B cell (primary cell): ENCODE results near the gene DCP2. TPM values are rescaled to one million over a fixed set of nuclear protein-coding genes. Genes with fewer than 3 reads are reported as not detected.

Experiments used
- ATAC-seq: fragments of 200-7000 bp; cut with Tn5 transposase; one replicate; pipeline ENCODE4 v1.10.0; 2021; ENCODE audit warnings: low read depth, mild to moderate bottlenecking, moderate number of reproducible peaks, moderate library complexity
- CTCF ChIA-PET: fragments of 350-600 bp; sonication (Branson Sonifier 250); formaldehyde crosslinking; loops from one replicate; lab custom pipeline; 2021; ENCODE audit warnings: antibody characterized with exemption, inconsistent platforms; lab: Charles Lee
- POLR2A ChIA-PET: fragments of 350-600 bp; sonication (Branson Sonifier 250); formaldehyde crosslinking; loops from one replicate; lab custom pipeline; 2021; ENCODE audit warnings: antibody characterized with exemption; lab: Charles Lee
- DNase-seq: peaks from one replicate; pipeline ENCODE4 v3.0.0; 2013
- H2AFZ ChIP-seq: 2 replicates; pipeline ENCODE4 v1.6.1; 2012; ENCODE audit warnings: mild to moderate bottlenecking, low read depth, low read length; ENCODE audit not compliant: insufficient read depth, poor library complexity, severe bottlenecking
- H3K27ac ChIP-seq, 2 donors: 1 replicate in 1 of 2; 2 replicates in 1 of 2; pipeline ENCODE4 v1.5.1; 2012 to 2013; ENCODE audit warnings: low read length in 2 of 2, mild to moderate bottlenecking in 2 of 2, moderate library complexity in 1 of 2
- H3K27me3 ChIP-seq, 4 experiments: fragments of 200-600 bp in 1 of 4; sonication (generic) in 1 of 4; replicated peaks in 1 of 4; 1 replicate in 2 of 4; 2 replicates in 2 of 4; pipeline versions ENCODE4 v1.6.1 to v1.7.0; 2013 to 2016; ENCODE audit warnings: low read length in 3 of 4, mild to moderate bottlenecking in 2 of 4, mixed read lengths in 1 of 4, moderate library complexity in 1 of 4; ENCODE audit not compliant: insufficient read depth in 4 of 4, control insufficient read depth in 3 of 4; ENCODE audit errors: control extremely low read depth in 1 of 4
- H3K36me3 ChIP-seq, 2 experiments: replicated peaks in 1 of 2; 1 replicate in 1 of 2; 2 replicates in 1 of 2; pipeline versions ENCODE4 v1.6.1 to v1.7.1; 2013; ENCODE audit warnings: low read length in 1 of 2; ENCODE audit not compliant: insufficient read depth in 2 of 2, control insufficient read depth in 1 of 2; ENCODE audit errors: control extremely low read depth in 1 of 2, extremely low read depth in 1 of 2
- H3K4me1 ChIP-seq, 2 donors: fragments of 200-600 bp in 1 of 2; sonication (generic) in 1 of 2; 1 replicate in 1 of 2; 2 replicates in 1 of 2; pipeline versions ENCODE4 v1.5.1 to v1.6.1; 2013 to 2017; ENCODE audit warnings: low read length in 2 of 2; ENCODE audit not compliant: control insufficient read depth in 2 of 2, insufficient read depth in 2 of 2
- H3K4me2 ChIP-seq: replicated peaks from 2 replicates; pipeline ENCODE3; 2012; ENCODE audit warnings: mild to moderate bottlenecking, low read depth, low read length; ENCODE audit not compliant: poor library complexity, severe bottlenecking
- H3K4me3 ChIP-seq, 5 experiments: fragments of 200-600 bp in 1 of 5; sonication (generic) in 1 of 5; 1 replicate in 3 of 5; 2 replicates in 2 of 5; pipeline versions ENCODE4 v1.5.1 to v1.7.0; 2011 to 2016; ENCODE audit warnings: low read length in 4 of 5, mild to moderate bottlenecking in 4 of 5, low read depth in 2 of 5, control low read depth in 1 of 5, moderate library complexity in 1 of 5; ENCODE audit not compliant: insufficient read depth in 1 of 5; ENCODE audit errors: control extremely low read depth in 1 of 5, extremely low read depth in 1 of 5
- H3K79me2 ChIP-seq: fragments of 200-600 bp; sonication (generic); one replicate; pipeline ENCODE4 v1.6.0; 2016; ENCODE audit warnings: low read length; ENCODE audit not compliant: control insufficient read depth, insufficient read depth
- H3K9ac ChIP-seq: fragments of 200-600 bp; sonication (generic); 2 replicates; pipeline ENCODE4 v1.6.1; 2017; ENCODE audit warnings: mild to moderate bottlenecking, low read length, moderate library complexity
- H3K9me3 ChIP-seq, 3 donors: one replicate each; pipeline versions ENCODE4 v1.6.1 to v1.7.1; 2013; ENCODE audit warnings: low read length in 2 of 3; ENCODE audit not compliant: control insufficient read depth in 2 of 3, insufficient read depth in 1 of 3; ENCODE audit errors: control extremely low read depth in 1 of 3
- H4K20me1 ChIP-seq: 2 replicates; pipeline ENCODE4 v1.6.0; 2012; ENCODE audit warnings: mild to moderate bottlenecking, low read length; ENCODE audit not compliant: insufficient read depth, control insufficient read depth, poor library complexity, severe bottlenecking
- H3K27ac Mint-ChIP-seq: one replicate; pipeline ENCODE4 v1.8.0; 2021; ENCODE audit warnings: mixed read lengths
- H3K27me3 Mint-ChIP-seq: one replicate; pipeline ENCODE4 v1.8.0; 2021; ENCODE audit warnings: mixed read lengths
- H3K4me1 Mint-ChIP-seq: one replicate; pipeline ENCODE4 v1.8.0; 2021; ENCODE audit warnings: mixed read lengths
- H3K4me3 Mint-ChIP-seq: one replicate; pipeline ENCODE4 v1.8.0; 2021; ENCODE audit warnings: mixed read lengths
- H3K9me3 Mint-ChIP-seq: one replicate; pipeline ENCODE4 v1.8.0; 2022; ENCODE audit warnings: mixed read lengths; ENCODE audit not compliant: insufficient read depth
- EZH2 ChIP-seq: IDR thresholded peaks from 2 replicates; pipeline ENCODE4 v1.6.1; 2012; ENCODE audit warnings: borderline replicate concordance, low read depth, mild to moderate bottlenecking, moderate library complexity, low read length; ENCODE audit not compliant: insufficient read depth, poor library complexity, severe bottlenecking
- WGBS: methylation state at CpG from one replicate; pipeline ENCODE4 v1.1.5; 2013; ENCODE audit warnings: missing lambda C conversion rate; ENCODE audit not compliant: insufficient coverage; 5-methylcytosine and 5-hydroxymethylcytosine counted together
- intact Hi-C: fragments of 100-400 bp; cut with micrococcal nuclease; formaldehyde crosslinking; loops from one replicate; pipeline ENCODE4 v1.10.0; 2022
- polyA plus RNA-seq: library from polyadenylated mRNA; depleted of rRNA; stranded (reverse); fragments of >200 nt; gene quantifications from 2 replicates; pipeline ENCODE4 v1.2.3, GENCODE V29; 2012
- total RNA-seq, 2 donors: library from RNA; stranded (reverse); fragments of 120-200 nt in 1 of 2; gene quantifications; 1 replicate in 1 of 2; 2 replicates in 1 of 2; pipeline versions ENCODE4 v1.2.3 to v1.2.4, GENCODE V29; 2013 to 2022
- TF ChIP-seq, protein P1 (sequence below): fragments of 200-600 bp; IDR thresholded peaks from one replicate; pipeline ENCODE4 v1.8.0; 2022; ENCODE audit warnings: antibody characterized with exemption, mild to moderate bottlenecking

Gene DCP2
- total and polyA plus RNA-seq, 2 donors (not counting 1 experiment from before 2014, with no cell fraction given), result 17.9 to 73.1 TPM

DNA sequence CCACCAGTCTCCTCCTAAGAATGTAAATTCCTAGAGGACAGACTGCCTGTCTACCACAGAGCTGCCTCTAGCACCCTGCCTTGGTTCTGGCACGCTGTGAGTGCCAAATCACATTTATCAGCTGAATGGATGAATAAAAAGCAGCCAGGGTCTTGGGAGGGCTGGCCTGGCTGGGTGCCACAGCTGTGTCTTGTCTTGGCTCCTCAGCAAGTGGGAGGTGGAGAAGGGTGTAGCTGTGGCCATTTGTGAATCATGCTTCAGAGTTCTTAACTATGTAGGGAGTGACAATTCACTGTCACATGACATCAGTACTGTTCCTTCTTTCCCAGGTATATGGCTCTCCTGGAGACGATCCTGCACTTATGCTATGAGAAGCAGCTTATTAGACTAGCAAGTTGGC, 70.6 kb downstream of the DCP2 start:
- Histone ChIP-seq H3K36me3 (no peaks in the 10 kb centered on the region), H3K9me3 (no peaks in the 10 kb centered on the region), H3K4me3 (no peak overlapping the region), H3K4me1 (peaks cover 13 to 18% of the 10 kb centered on the region in 2 donors), H3K9ac (no peak overlapping the region), H3K4me2 (peak overlapping the region; percentile 67), H4K20me1 (no peaks in the 10 kb centered on the region), H3K27me3 (no peaks in the 10 kb centered on the region), H3K79me2 (no peaks in the 10 kb centered on the region), H3K27ac (no peak overlapping the region), H2AFZ (no peak overlapping the region)
- Mint-ChIP-seq H3K27ac (no peak overlapping the region), H3K4me3 (peak overlapping the region; percentile 87), H3K9me3 (no peaks in the 10 kb centered on the region), H3K27me3 (no peaks in the 10 kb centered on the region), H3K4me1 (peaks cover 15% of the 10 kb centered on the region)
- TF ChIP-seq EZH2, result no peak
- TF ChIP-seq, protein P1, sequence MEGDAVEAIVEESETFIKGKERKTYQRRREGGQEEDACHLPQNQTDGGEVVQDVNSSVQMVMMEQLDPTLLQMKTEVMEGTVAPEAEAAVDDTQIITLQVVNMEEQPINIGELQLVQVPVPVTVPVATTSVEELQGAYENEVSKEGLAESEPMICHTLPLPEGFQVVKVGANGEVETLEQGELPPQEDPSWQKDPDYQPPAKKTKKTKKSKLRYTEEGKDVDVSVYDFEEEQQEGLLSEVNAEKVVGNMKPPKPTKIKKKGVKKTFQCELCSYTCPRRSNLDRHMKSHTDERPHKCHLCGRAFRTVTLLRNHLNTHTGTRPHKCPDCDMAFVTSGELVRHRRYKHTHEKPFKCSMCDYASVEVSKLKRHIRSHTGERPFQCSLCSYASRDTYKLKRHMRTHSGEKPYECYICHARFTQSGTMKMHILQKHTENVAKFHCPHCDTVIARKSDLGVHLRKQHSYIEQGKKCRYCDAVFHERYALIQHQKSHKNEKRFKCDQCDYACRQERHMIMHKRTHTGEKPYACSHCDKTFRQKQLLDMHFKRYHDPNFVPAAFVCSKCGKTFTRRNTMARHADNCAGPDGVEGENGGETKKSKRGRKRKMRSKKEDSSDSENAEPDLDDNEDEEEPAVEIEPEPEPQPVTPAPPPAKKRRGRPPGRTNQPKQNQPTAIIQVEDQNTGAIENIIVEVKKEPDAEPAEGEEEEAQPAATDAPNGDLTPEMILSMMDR, result no peak
- ChIA-PET CTCF (no interaction called here), POLR2A (no interaction called here)
- ATAC-seq (no peak), DNase-seq (no peak)
- 92% methylated on average over 1 of the region's 2 CpGs for WGBS
- intact Hi-C loops, result no loop called here

DNA sequence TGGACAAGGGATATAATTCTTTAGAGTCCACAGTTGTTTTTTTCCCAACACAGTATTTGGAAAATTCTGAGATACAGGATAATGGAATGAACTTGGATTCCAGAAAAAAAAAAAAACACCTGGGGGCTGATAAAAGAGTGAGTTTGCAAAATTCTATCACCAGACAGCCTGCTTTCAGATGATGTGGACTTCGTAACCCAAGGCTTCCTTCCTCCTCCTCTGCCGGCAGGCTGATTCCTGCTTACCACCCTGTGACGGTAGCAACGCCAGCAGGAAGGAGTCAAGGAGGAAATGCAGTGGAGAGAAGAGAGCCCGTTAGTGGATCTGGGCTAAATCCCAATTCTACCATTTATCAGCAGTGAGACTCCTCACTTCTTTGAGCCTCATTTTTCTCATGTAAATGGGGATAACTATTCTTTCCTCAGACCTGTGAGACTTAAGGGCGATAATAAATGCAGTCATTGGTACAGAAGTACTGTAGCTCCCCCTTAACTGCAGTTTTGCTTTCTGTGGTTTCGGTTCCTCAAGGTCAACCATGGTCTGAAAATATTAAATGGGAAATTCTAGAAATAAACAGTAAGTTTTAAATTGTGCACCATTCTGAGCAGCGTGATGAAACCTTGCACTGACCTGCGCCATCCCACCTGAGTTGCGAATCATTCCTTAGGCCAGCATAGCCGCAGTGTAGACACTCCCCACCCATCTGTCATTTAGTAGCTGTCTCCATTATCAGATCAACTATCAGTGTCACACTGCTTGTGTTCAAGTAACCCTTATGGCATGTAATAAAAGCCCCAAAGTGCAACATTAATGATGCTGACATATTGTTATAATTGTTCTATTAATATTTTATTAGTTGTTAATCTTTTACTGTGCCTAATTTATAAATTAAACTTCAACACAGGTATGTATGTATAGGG, 71.4 kb downstream of the DCP2 start:
- CTCF ChIA-PET, result interaction anchor here (1.0 kb wide), 1 partner anchor 52 kb away, joined by 4 read pairs; no protein-coding TSS in a partner anchor
- Histone ChIP-seq H3K4me3 (peak overlapping the region in 3 of 5 experiments; percentile 34 to 57 (median 49)), H3K4me2 (peak overlapping the region; percentile 67), H3K9me3 (no peaks in the 10 kb centered on the region), H3K4me1 (peaks cover 13 to 18% of the 10 kb centered on the region in 2 donors), H3K27me3 (no peaks in the 10 kb centered on the region), H3K9ac (peak overlapping the region; percentile 63), H3K36me3 (no peaks in the 10 kb centered on the region), H3K27ac (peak overlapping the region; percentile 16 to 63), H2AFZ (peak overlapping the region; percentile 50), H4K20me1 (no peaks in the 10 kb centered on the region), H3K79me2 (no peaks in the 10 kb centered on the region)
- Mint-ChIP-seq H3K4me3 (peak overlapping the region; percentile 87), H3K27ac (peak overlapping the region; percentile 86), H3K9me3 (no peaks in the 10 kb centered on the region), H3K4me1 (peaks cover 15% of the 10 kb centered on the region), H3K27me3 (no peaks in the 10 kb centered on the region)
- ATAC-seq, result peak; percentile 73
- TF ChIP-seq, protein P1, result no peak
- TF ChIP-seq EZH2, result no peak
- DNase-seq, result peak; percentile 35
- POLR2A ChIA-PET, result no interaction called here
- intact Hi-C loops, result no loop called here
- 50% methylated on average over 4 of the region's 11 CpGs for WGBS
